GM06990 (cell line): ENCODE measurements around the gene CBX8.

Experiments used
- DNase-seq: peaks from one replicate; pipeline ENCODE4 v3.0.0-alpha.2; 2011; ENCODE audit not compliant: insufficient read length; ENCODE audit errors: extremely low read depth
- H3K27me3 ChIP-seq: replicated peaks from 2 replicates; pipeline ENCODE4 v1.6.0; 2011; ENCODE audit warnings: low read length; ENCODE audit not compliant: control insufficient read depth, insufficient read depth
- H3K36me3 ChIP-seq: 2 replicates; pipeline ENCODE4 v1.5.1; 2011; ENCODE audit warnings: low read length; ENCODE audit not compliant: control insufficient read depth, insufficient read depth
- H3K4me3 ChIP-seq: replicated peaks from 2 replicates; pipeline ENCODE4 v1.5.1; 2011; ENCODE audit warnings: low read depth, mild to moderate bottlenecking, control low read depth, low read length
- CTCF ChIP-seq: IDR thresholded peaks from 2 replicates; pipeline ENCODE4 v1.5.1; 2011; ENCODE audit warnings: low read length, control low read depth, mild to moderate bottlenecking, inconsistent platforms; ENCODE audit not compliant: insufficient read depth, poor library complexity, severe bottlenecking

The CBX8 gene

GRCh38 chr17:79804856-79805696, 8.2 kb upstream of the CBX8 start:
- H3K4me3 ChIP-seq: no peak overlapping the region
- peaks cover 14% of the 10 kb centered on the region for H3K27me3 ChIP-seq
- H3K36me3 ChIP-seq: no peaks in the 10 kb centered on the region
- TF ChIP-seq CTCF: no peak
- no peak for DNase-seq

- peak overlapping the region; percentile 51 for H3K4me3 ChIP-seq
- peak; percentile 89 for DNase-seq
- no peaks in the 10 kb centered on the region for H3K36me3 ChIP-seq
- no peak for TF ChIP-seq CTCF
- peaks cover 15% of the 10 kb centered on the region for H3K27me3 ChIP-seq
Observed at GRCh38 chr17:79803997-79804855, 7.3 kb upstream of the CBX8 start.

- no peaks in the 10 kb centered on the region for H3K36me3 ChIP-seq
- H3K27me3 ChIP-seq: peaks cover 14% of the 10 kb centered on the region
- no peak for TF ChIP-seq CTCF
- H3K4me3 ChIP-seq: no peak overlapping the region
- DNase-seq: no peak
Observed at GRCh38 chr17:79803421-79803996, 6.6 kb upstream of the CBX8 start.

GRCh38 chr17:79802736-79803420, 6.0 kb upstream of the CBX8 start:
- Histone ChIP-seq H3K4me3 (no peak overlapping the region), H3K36me3 (no peaks in the 10 kb centered on the region), H3K27me3 (peaks cover 14% of the 10 kb centered on the region)
- TF ChIP-seq CTCF: no peak
- no peak for DNase-seq

GRCh38 chr17:79802039-79802735, 5.3 kb upstream of the CBX8 start:
- no peak for TF ChIP-seq CTCF
- Histone ChIP-seq H3K4me3 (no peak overlapping the region), H3K27me3 (peaks cover 14% of the 10 kb centered on the region), H3K36me3 (no peaks in the 10 kb centered on the region)
- DNase-seq: no peak
